HEK293T (cell line): ENCODE results near the gene FBXW5.

Source experiments
- FOXK2 ChIP-seq: fragments of 450-650 bp; IDR thresholded peaks from 2 replicates; pipeline ENCODE4 v1.6.1; 2016; ENCODE audit warnings: mild to moderate bottlenecking
- LEF1 ChIP-seq: fragments of 450-650 bp; IDR thresholded peaks from 2 replicates; pipeline ENCODE4 v1.6.1; 2017; ENCODE audit warnings: mild to moderate bottlenecking, borderline replicate concordance
- PKNOX1 ChIP-seq: fragments of 450-650 bp; IDR thresholded peaks from 2 replicates; pipeline ENCODE4 v1.6.1; 2016

DNA sequence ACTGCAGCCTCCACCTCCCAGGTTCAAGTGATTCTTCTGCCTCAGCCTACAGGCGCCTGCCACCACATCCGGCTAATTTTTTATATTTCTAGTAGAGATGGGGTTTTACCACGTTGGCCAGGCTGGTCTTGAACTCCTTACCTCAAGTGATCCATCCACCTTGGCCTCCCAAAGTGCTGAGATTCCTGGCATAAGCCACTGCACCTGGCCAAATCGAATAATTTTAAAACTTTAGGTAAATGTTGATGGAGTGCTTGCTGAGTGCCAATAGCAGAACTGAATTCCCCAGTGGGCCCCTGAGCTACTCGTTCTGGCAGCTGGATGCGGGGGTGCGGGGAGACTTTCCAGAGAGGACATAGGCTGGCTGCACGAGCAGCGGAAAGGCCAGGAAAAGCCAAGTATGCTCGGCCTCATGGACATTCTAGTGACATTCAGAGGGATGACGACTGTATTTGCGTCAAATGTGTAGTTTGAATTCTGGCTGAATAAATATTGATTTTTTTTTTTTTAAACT lies 41.4 kb downstream of the FBXW5 start:
- TF ChIP-seq PKNOX1 (no peak), LEF1 (no peak), FOXK2 (no peak)
